NCI-H345 (cell line): ENCODE measurements around the gene ZC3H12C.
"Not testable (repeated sequence)": the region's sequence is repeated elsewhere in the genome, so short reads cannot be mapped to it uniquely, and the experiment has no call there.

Experiments
- DNase-seq: peaks from one replicate; lab custom pipeline; 2025; lab: John Stamatoyannopoulos, UW

The ZC3H12C gene

DNA sequence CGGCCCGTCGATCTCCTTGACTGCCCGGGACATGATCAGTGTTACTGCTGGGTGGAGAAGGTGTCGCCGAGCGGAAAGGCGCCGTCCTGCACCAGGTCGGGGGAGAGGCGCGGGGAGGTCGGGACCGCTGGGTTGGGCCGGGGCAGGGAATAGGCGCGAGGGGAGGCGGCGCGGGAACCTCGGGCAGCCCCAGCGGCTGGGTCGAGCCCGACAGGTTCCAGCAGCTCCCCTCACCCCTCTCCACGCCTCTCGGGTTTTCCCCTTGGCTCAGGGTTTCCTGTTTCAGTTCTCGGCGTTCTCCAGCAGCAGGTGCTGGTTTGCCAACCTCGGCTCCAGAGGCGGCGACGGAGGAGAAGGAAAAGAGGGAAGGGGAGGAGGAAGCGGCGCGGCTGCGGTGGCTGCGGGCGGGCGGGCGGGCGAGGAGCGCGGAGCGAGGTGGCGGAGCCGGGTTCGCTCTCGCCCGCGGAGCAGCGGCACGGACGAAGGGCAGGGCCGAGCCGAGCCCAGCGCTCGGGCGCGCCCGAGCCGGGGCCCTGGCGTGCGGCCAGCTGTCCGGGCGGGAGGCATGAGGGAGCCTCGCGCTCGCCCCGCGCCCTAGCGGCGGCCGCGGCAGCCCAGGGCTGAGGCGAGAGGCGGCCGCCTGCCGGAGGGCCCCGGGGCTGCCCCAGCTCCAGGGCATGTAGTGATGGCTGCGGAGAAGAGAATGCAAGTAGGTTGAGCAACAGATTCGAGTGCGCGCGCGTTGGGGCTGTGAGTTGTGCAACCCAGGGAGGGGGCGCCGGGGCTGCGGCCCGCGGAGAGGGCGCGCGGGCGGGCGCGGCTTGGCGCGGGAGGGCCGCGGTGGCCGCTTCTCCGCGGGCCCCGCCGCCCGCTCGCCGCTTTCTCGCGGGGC, at the start of gene ZC3H12C:
ZC3H12C (plus strand) TSS at position 878 of the 892 bp plus-strand sequence. CDS start 20 bp downstream, outside the sequence.
- peak; percentile 73 for DNase-seq

DNA sequence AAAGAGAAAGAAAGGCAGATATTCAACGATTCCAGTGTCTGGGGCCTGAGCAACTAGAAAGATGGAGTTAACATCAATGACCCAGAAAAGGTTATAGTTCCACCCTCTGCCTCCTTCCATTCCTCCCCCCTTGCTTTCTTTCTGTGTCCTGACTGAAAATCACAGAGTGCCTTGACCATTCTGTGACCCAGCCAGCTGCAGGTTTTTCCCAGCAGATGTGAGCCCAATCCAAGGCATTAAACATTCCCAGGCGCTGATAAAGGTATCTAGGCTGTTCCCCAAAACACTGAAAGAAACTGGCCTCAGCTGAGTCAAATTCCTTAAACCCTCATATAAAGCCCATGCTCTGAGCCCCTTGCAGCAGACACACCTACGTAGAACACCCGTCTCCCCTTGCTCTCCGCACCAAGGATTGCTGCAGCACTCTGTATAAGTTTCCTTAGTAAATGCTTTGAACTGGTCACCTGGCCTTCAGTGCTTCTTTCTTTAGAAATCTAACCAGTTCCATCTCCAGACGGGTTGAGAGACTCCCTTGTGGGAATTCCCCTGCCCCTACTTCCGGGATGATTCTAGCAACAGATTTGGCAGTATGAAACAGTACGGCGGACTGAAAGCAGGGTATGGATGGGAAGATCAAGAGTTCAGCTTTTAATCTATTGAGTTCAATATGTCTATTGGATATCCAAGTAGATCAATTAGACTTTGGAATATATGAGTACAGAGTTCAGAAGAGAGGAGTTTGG, 48.8 kb upstream of the ZC3H12C start:
- no peak for DNase-seq

DNA sequence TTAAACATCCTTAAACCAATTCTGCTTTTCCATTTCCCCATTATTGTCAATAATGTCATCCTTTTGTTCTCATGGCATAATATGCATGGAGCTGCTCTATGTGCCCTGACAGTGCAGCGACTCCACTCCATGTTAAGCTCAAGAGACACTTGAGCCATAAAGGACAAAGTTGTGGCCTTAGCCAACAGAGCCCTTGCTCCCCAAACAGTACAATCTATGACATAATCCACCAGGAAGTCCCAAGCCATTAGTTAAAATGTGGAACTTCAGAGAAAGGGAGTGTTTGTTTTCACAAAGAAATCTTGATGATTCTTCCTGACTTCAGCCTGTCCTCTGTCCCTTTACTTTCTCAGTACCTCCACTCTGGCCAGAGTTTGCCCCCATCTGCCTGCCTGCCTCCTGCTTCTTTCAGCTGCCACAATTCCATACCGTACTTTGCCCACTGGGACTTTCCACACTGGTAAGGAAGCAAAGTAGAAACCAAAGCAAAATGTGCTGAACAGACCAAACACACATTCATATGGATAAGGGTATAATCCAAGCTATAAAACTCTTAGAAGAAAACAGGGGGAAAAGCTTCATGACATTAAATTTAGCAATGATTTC, 46.3 kb upstream of the ZC3H12C start:
- DNase-seq = no peak

DNA sequence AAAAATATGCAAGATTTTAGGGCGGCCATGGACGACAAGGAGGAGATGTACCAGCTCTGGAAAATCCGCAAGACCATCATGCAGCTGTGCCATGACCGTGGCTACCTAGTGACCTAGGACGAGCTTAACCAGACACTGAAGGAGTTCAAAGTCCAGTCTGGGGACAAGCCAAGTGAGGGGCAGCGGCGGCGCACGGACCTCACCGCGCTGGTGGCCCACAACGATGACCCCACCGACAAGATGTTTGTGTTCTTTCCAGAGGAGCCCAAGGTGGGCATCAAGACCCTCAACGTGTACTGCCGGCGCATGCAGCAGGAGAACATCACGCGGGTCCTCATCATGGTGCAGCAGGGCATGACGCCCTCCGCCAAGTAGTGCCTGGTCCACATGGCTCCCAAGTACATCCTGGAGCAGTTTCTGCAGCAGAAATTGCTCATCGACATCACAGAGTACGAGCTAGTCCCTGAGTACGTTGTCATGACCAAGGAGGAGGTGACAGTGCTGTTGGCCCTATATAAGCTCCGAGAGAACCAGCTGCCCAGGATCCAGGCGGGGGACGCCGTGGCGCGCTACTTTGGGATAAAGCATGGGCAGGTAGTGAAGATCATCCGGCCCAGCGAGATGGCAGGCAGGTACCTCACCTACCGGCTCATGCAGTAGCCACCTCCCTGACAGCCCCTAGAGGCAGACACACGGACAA, 43.5 kb upstream of the ZC3H12C start:
- DNase-seq = no peak

DNA sequence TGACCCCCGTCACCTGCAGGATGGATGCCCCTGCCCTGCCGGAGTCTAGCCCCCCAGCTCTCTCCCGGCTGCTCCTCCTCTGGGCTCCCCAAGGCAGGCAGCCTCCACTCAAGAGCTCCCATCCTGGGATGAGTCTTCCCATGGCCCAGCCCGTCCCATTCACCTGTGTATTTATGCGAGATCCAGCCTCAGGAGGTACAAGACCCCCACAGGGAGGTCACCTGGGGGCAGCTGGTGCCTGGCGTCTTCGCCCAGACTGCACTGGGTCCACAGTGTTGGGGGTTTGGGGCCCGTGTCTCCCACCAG, 43.0 kb upstream of the ZC3H12C start:
- no peak for DNase-seq

DNA sequence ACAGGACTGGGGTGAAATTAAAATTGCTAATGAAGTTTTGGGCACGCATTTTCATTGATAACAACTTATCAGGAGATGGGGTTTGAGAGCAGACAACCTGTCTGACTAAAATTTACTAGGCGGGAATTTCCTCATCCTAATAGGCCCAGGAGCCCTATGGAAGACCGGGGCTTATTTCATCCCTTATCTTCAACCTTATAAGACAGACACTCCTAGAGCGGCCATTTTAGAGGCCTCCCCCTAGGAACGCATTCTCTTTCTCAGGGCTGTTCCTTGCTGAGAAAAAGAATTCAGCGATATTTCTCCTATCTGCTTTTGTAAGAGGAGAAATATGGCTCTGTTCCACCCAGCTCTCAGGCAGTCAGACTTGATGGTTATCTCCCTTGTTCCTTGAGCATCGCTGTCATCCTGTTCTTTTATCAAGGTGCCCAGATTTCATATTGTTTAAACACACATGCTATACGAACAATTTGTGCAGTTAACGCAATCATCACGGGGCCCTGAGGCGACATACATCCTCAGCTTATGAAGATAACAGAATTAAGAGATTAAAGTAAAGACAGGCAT, 39.3 kb upstream of the ZC3H12C start:
- no peak for DNase-seq

DNA sequence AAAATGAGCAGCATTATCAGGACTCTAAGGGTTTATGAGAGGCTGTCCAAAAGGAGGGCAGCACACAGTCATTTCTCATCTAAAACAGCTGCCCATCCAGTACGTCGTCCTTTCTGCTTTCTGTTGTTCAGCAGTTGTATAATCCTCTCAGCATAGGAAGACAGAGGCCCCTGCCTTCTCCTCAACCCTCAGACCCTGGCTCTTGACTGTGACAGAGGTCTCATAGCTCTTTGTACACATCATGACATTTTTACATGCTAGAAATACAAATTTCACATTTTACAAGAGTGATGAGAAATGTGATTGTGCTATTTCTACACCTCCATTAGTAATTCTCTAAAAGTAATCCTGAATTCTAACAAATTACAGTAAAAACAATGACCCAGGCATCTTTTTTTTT, 36.2 kb upstream of the ZC3H12C start:
- DNase-seq = no peak

DNA sequence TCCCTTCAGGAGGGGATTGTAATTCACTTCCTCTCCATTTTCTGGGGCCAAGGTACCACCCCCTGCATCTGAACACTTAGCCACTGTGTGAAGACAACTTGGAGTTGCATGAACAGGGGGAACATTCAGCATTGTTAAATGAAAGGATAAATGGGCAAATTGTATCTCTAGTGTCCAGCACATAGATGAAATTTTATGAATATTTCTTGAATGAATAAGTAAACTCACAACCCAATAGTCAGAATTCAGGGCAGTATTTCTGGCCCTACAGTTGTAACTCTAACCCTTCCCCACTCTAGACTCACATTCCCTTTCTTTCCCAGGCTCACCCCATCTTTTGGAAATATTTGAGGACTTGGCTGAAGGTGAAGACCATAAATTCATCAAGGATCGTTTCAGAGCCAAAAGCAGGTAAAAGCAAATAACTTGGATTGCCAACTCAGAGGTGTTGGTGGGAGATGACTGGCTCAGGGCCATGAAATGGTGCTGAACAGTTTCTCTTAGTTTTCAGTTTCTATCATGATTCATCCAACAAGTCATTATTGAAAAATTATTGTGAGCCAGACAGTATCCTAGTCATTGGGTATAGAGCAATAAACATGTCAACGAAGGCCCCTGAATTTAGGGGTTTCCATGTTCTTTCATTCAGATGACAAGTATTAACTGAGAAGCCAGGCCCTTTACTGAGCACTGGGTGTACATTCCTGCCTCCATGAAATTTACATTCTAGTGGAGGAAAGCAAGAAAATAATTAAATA, 33.3 kb upstream of the ZC3H12C start:
- DNase-seq = no peak

DNA sequence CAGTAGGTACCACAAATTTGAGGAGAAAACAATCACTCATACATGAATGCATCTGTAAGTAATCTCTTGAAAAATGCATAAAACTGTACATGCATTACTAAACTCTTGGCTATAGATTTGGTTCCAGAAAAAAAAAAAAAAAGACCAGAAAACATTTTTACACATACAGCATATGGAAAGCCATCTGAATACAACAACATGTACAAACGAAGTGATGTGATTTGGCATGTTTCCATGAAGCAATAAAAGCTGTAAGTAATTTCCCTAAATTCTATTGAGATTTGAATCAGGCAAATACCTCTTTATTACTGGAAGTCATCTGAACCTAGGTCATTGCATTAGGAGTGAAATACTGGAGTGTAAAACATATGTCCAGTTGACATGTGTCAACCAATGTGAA, 31.9 kb upstream of the ZC3H12C start:
- DNase-seq = no peak

GRCh38 chr11:110062247-110062646, 30.9 kb upstream of the ZC3H12C start:
- no peak for DNase-seq

- no peak for DNase-seq
Measured at GRCh38 chr11:110065189-110065588, 28.0 kb upstream of the ZC3H12C start.

- not testable (repeated sequence) for DNase-seq
Measured at GRCh38 chr11:110068001-110068400, 25.2 kb upstream of the ZC3H12C start.

GRCh38 chr11:110069158-110069737, 23.9 kb upstream of the ZC3H12C start:
- DNase-seq = no peak

DNA sequence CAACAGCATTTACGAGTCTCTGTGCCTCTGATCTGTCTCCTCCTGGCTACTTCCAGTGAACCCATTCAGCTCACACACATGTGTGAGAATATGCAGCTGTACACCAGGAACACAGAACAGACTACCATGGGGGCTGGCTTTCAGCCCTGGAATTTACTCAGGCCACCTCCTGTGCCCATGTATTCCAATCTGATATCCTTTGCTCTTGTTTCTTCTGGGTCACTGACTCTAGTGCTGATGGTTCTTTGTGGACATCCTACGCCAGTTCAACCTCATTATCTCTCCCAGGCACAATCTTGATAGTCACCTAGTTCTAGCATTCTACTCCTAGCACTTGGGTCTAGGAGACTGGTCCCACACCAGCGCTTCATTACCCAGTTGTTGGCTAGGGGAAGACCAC, 23.0 kb upstream of the ZC3H12C start:
- DNase-seq = no peak

GRCh38 chr11:110071197-110071596, 22.0 kb upstream of the ZC3H12C start:
- no peak for DNase-seq

DNA sequence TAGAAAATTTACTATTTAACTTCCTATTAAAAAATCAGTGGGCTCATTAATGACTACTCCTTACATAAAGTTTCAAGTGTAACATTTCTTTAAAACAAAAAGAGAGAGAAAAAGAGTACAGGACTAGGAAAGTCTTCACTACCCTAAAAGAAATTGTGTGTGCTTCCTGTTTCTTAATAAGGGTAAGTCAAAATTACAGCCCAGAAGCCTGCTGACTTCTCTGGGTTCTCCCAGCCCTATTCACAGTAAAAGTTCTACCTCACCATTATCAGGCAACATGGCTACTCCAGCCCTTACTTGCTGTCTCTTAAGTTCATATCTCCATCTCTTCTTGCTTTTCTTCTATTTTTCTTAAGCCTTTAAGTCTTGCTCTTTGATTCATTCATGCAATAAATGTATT, 20.3 kb upstream of the ZC3H12C start:
- DNase-seq = no peak

- no peak for DNase-seq
Measured at GRCh38 chr11:110074499-110074898, 18.7 kb upstream of the ZC3H12C start.

DNA sequence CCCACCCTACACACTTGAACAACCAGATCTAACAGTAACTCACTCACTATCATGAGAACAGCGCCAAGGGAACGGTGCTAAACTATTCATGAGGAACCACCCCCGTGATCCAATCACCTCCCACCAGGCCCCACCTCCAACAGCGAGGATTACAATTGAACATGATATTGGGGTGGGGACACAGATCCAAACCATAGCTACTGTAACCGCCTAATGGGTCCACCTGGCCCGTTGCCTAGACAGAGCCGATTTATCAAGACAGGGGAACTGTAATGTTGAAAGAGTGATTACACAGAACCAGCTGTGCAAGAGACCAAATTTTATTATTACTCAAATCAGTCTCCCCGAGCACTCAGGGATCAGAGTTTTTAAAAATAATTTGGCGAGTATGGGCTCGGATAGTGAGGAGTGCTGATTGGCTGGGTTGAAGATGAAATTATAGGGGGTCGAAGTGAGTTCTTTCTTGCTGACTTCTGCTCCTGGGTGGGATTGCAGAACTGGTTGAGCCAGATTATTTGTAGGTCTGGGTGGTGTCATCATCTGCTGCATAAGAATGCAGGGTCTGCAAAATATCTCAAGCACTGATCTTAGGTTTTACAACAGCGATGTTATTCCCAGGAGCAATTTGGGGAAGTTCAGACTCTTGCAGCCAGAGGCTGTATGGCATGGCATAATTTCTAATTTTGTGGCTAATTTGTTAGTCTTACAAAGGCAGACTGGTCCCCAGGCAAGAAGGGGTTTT, 17.9 kb upstream of the ZC3H12C start:
- DNase-seq = no peak

DNA sequence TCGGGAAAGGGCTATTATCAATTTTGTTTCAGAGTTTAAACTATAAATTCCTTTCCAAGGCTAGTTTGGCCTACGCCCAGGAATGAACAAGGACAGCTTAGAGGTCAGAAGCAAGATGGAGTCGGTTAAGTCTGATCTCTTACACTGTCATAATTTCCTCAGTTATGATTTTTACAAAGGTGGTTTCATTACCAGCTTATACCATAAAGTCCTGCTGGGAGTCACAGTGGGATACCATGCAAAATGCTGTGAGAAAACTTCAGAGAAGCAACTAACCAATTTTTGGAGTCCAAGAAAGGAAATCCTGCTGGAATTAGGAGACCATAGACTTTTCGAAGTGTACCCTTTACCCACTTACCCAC, 17.4 kb upstream of the ZC3H12C start:
- no peak for DNase-seq

DNA sequence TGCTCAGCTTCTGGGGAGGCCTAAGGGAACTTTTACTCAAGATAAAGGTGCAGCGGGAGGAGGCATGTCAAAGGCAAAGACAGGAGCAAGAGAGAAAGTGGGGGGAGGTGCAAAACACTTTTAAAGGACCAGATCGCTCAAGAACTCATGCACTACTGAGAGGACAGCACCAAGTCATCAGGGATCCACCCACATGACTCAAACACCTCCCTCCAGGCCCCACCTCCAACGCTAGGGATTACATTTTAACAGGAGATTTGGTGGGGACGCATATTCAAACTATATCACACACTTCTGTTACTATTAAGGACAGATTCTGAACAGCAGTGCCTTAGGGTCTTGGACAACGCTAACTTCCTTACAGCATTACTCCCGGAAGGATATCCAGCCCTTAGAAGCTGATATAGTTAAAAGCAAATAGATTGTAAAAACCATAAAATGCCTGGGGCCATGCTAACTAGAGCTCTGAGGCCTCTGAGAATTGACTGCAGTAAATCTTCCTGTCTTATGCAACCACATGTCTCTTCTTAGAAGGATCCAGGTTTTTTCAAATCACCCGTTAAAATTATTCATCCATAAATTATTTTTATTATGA, 16.7 kb upstream of the ZC3H12C start:
- DNase-seq = no peak
